HCT116 (cell line): ENCODE results near the gene GPC5. TPM values are rescaled to one million over a fixed set of nuclear protein-coding genes. Genes with fewer than 3 reads are reported as not detected.

Source experiments
- ATAC-seq: fragments of 200-7000 bp; cut with Tn5 transposase; 2 replicates; pipeline ENCODE4 v1.9.1; 2020; ENCODE audit warnings: mild to moderate bottlenecking, moderate library complexity
- BruUV-seq: library from RNA; stranded (reverse); fragments of 400-500 nt; replicated peaks from 2 replicates; lab custom pipeline; 2021; lab: Mats Ljungman, UMichigan
- CTCF ChIA-PET: fragments of 300-600 bp; sonication (Branson Sonifier 250); formaldehyde crosslinking; loops from one replicate; lab custom pipeline; 2021; ENCODE audit warnings: antibody characterized with exemption; lab: Charles Lee
- POLR2A ChIA-PET: fragments of 300-600, 350-600 bp; sonication (Branson Sonifier 250); formaldehyde crosslinking; loops from one replicate; lab custom pipeline; 2021; ENCODE audit warnings: antibody characterized with exemption; lab: Charles Lee
- RAD21 ChIA-PET, 2 experiments: fragments of 300-600 bp; sonication (Branson Sonifier 250); formaldehyde crosslinking; loops; one replicate each; lab custom pipeline; 2023; ENCODE audit warnings: low total read pairs in 2 of 2; ENCODE audit not compliant: uncharacterized antibody in 2 of 2, unreplicated experiment in 2 of 2, low non-redundant PET in 1 of 2; lab: Charles Lee
- DNase-seq: peaks from one replicate; pipeline ENCODE4 v3.0.0-alpha.2; 2010; ENCODE audit warnings: low read depth, low spot score
- H2AFZ ChIP-seq: fragments of 200-600 bp; shearing (Covaris generic), sonication (generic); 2 replicates; pipeline ENCODE4 v1.6.1; 2017; ENCODE audit warnings: low read depth, mixed run types, mixed read lengths, antibody characterized with exemption, low read length; ENCODE audit not compliant: poor library complexity, severe bottlenecking
- H3K27ac ChIP-seq: 2 replicates; pipeline ENCODE4 v1.5.1; 2012; ENCODE audit warnings: low read depth, low read length
- H3K27me3 ChIP-seq: fragments of 200-600 bp; sonication (generic); 2 replicates; pipeline ENCODE4 v1.6.1; 2016; ENCODE audit warnings: mixed run types, low read length, mixed read lengths; ENCODE audit not compliant: insufficient read depth
- H3K36me3 ChIP-seq, 2 experiments: fragments of 200-500 bp in 1 of 2; fragments of 200-600 bp in 1 of 2; sonication (Bioruptor generic) in 1 of 2; sonication (generic) in 1 of 2; 2 replicates each; pipeline versions ENCODE4 v1.5.1 to v1.6.1; 2014 to 2016; ENCODE audit warnings: low read length in 2 of 2, inconsistent platforms in 1 of 2, mixed read lengths in 1 of 2, mixed run types in 1 of 2; ENCODE audit not compliant: insufficient read depth in 2 of 2, control insufficient read depth in 1 of 2
- H3K4me1 ChIP-seq, 2 experiments: fragments of 200-600 bp in 1 of 2; sonication (generic) in 1 of 2; 2 replicates each; pipeline versions ENCODE4 v1.5.1 to v1.6.1; 2012 to 2017; ENCODE audit warnings: low read length in 2 of 2, inconsistent platforms in 1 of 2, mild to moderate bottlenecking in 1 of 2, mixed read lengths in 1 of 2, mixed run types in 1 of 2, moderate library complexity in 1 of 2; ENCODE audit not compliant: insufficient read depth in 2 of 2, control insufficient read depth in 1 of 2
- H3K4me2 ChIP-seq: fragments of 200-600 bp; sonication (generic); 2 replicates; pipeline ENCODE4 v1.6.1; 2017; ENCODE audit warnings: mixed run types, low read length, mixed read lengths
- H3K4me3 ChIP-seq, 2 experiments: fragments of 200-600 bp in 1 of 2; sonication (generic) in 1 of 2; replicated peaks in 1 of 2; 2 replicates each; pipeline ENCODE4 v1.5.1; 2011 to 2016; ENCODE audit warnings: low read length in 2 of 2, control low read depth in 1 of 2, low read depth in 1 of 2, mild to moderate bottlenecking in 1 of 2, mixed read lengths in 1 of 2, mixed run types in 1 of 2
- H3K79me2 ChIP-seq: fragments of 200-600 bp; sonication (generic); 2 replicates; pipeline ENCODE4 v1.6.1; 2017; ENCODE audit warnings: mild to moderate bottlenecking, mixed run types, low read length, moderate library complexity, mixed read lengths; ENCODE audit not compliant: insufficient read depth
- H3K9ac ChIP-seq: fragments of 200-600 bp; sonication (generic); 2 replicates; pipeline ENCODE4 v1.6.1; 2016; ENCODE audit warnings: low read length, mixed read lengths
- H3K9me2 ChIP-seq: fragments of 200-600 bp; sonication (generic), shearing (Covaris generic); 2 replicates; pipeline ENCODE4 v1.6.1; 2017; ENCODE audit warnings: mixed run types, mild to moderate bottlenecking, moderate library complexity; ENCODE audit not compliant: insufficient read depth
- H3K9me3 ChIP-seq, 2 experiments: fragments of 200-500 bp in 1 of 2; fragments of 200-600 bp in 1 of 2; sonication (Bioruptor generic) in 1 of 2; sonication (generic) in 1 of 2; 2 replicates each; pipeline ENCODE4 v1.6.1; 2014 to 2017; ENCODE audit warnings: low read length in 2 of 2, mixed read lengths in 2 of 2, inconsistent platforms in 1 of 2, low read depth in 1 of 2, mild to moderate bottlenecking in 1 of 2, mixed run types in 1 of 2, moderate library complexity in 1 of 2; ENCODE audit not compliant: control insufficient read depth in 1 of 2, insufficient read depth in 1 of 2
- H4K20me1 ChIP-seq: fragments of 200-600 bp; sonication (generic), shearing (Covaris generic); 2 replicates; pipeline ENCODE4 v1.6.1; 2017; ENCODE audit warnings: mixed run types, mild to moderate bottlenecking, moderate library complexity; ENCODE audit not compliant: insufficient read depth
- CEBPB ChIP-seq: IDR thresholded peaks from 2 replicates; pipeline ENCODE4 v1.6.1; 2012; ENCODE audit warnings: low read depth
- EZH2 ChIP-seq: fragments of 200-600 bp; sonication (generic); IDR thresholded peaks from 2 replicates; pipeline ENCODE4 v1.6.1; 2017; ENCODE audit warnings: antibody characterized with exemption, mixed run types
- EZH2phosphoT487 ChIP-seq: fragments of 200-600 bp; IDR thresholded peaks from 2 replicates; pipeline ENCODE4 v1.6.1; 2018; ENCODE audit warnings: antibody characterized with exemption, borderline replicate concordance
- FOSL1 ChIP-seq: IDR thresholded peaks from 2 replicates; pipeline ENCODE4 v1.6.1; 2012; ENCODE audit warnings: low read depth
- JUND ChIP-seq: IDR thresholded peaks from 2 replicates; pipeline ENCODE4 v1.6.1; 2012
- POLR2AphosphoS5 ChIP-seq: IDR thresholded peaks from 2 replicates; pipeline ENCODE4 v1.6.1; 2011; ENCODE audit warnings: mild to moderate bottlenecking, low read depth, low read length, moderate library complexity
- RAD21 ChIP-seq: IDR thresholded peaks from 2 replicates; pipeline ENCODE4 v1.6.1; 2012; ENCODE audit warnings: low read depth, mild to moderate bottlenecking
- REST ChIP-seq: IDR thresholded peaks from 2 replicates; pipeline ENCODE4 v1.6.1; 2012; ENCODE audit warnings: low read depth
- SIN3A ChIP-seq: IDR thresholded peaks from 2 replicates; pipeline ENCODE4 v1.6.1; 2012; ENCODE audit warnings: low read depth
- ZBTB33 ChIP-seq: IDR thresholded peaks from 2 replicates; pipeline ENCODE4 v1.6.1; 2011; ENCODE audit warnings: mild to moderate bottlenecking, low read length, moderate library complexity; ENCODE audit not compliant: insufficient replicate concordance; ENCODE audit errors: extremely low read depth
- ZFX ChIP-seq: fragments of 450-650 bp; IDR thresholded peaks from 2 replicates; pipeline ENCODE4 v1.6.1; 2017
- ZNF274 ChIP-seq: fragments of 200-500 bp; sonication (Bioruptor generic); IDR thresholded peaks from 2 replicates; pipeline ENCODE4 v1.6.1; 2014; ENCODE audit warnings: mild to moderate bottlenecking, low read depth, low read length, inconsistent platforms
- intact Hi-C: fragments of 100-400 bp; cut with micrococcal nuclease; formaldehyde crosslinking; loops from 2 replicates; pipeline ENCODE4 v1.10.0; 2022
- total RNA-seq: library from RNA; stranded (reverse); gene quantifications from one replicate; pipeline ENCODE4 v1.2.1, GENCODE V29; 2021; ENCODE audit not compliant: unreplicated experiment

Gene GPC5
- total RNA-seq, 1 experiment from 2014 or later, result not detected

GRCh38 chr13:92407858-92408257 is 1009.4 kb downstream of the GPC5 start:
- ChIA-PET RAD21 (no interaction called here), POLR2A (no interaction called here), CTCF (no interaction called here)
- peaks cover 13 to 22% of the 10 kb centered on the region in 2 experiments; a peak in 3 of 4 replicates for H3K9me3 ChIP-seq
- no peaks in the 10 kb centered on the region for H3K4me1 ChIP-seq
- H3K36me3 ChIP-seq, result no peaks in the 10 kb centered on the region
- no peaks in the 10 kb centered on the region for H3K27me3 ChIP-seq
- no TSS peak for BruUV-seq
- H3K79me2 ChIP-seq, result no peaks in the 10 kb centered on the region
- intact Hi-C loops, result no loop called here
- no peak overlapping the region for H2AFZ ChIP-seq
- H3K9me2 ChIP-seq, result no peaks in the 10 kb centered on the region
- TF ChIP-seq EZH2 (no peak), FOSL1 (no peak)
- H3K27ac ChIP-seq, result no peak overlapping the region
- H3K4me2 ChIP-seq, result no peak overlapping the region
- no peak for ATAC-seq
- H4K20me1 ChIP-seq, result no peaks in the 10 kb centered on the region; the same call in 1 of the 2 replicates
- no peak for DNase-seq
- H3K4me3 ChIP-seq, result no peak overlapping the region
- no peak overlapping the region for H3K9ac ChIP-seq

- Histone ChIP-seq H2AFZ (no peak overlapping the region), H3K4me3 (no peak overlapping the region), H3K9me2 (no peaks in the 10 kb centered on the region), H4K20me1 (no peaks in the 10 kb centered on the region), H3K4me1 (no peaks in the 10 kb centered on the region), H3K9ac (no peak overlapping the region), H3K27ac (no peak overlapping the region), H3K4me2 (no peak overlapping the region), H3K79me2 (no peaks in the 10 kb centered on the region), H3K36me3 (no peaks in the 10 kb centered on the region), H3K27me3 (no peaks in the 10 kb centered on the region), H3K9me3 (peaks cover 16 to 21% of the 10 kb centered on the region in 2 experiments; a peak in 2 of 4 replicates)
- no peak for ATAC-seq
- ChIA-PET RAD21 (no interaction called here), POLR2A (no interaction called here), CTCF (no interaction called here)
- BruUV-seq, result no TSS peak
- TF ChIP-seq CEBPB, result no peak
- TF ChIP-seq POLR2AphosphoS5, result no peak
- TF ChIP-seq ZBTB33, result no peak
- TF ChIP-seq JUND, result no peak
- TF ChIP-seq ZFX, result no peak
- no peak for TF ChIP-seq REST
- TF ChIP-seq ZNF274, result no peak
- no peak for TF ChIP-seq SIN3A
- TF ChIP-seq EZH2phosphoT487, result no peak
- TF ChIP-seq RAD21, result no peak
- intact Hi-C loops, result no loop called here
- no peak for DNase-seq
Measured at GRCh38 chr13:92412481-92412880, 1014.1 kb downstream of the GPC5 start.
